Measurements from ENCODE around the gene UTP25. TPM values are rescaled to one million over a fixed set of nuclear protein-coding genes. Genes with fewer than 3 reads are reported as not detected.

Gene UTP25
- total and polyA plus RNA-seq, 2 experiments from 2014 or later = 3.6 to 8.9 TPM

- no peak for TF ChIP-seq REST (IDR thresholded peaks at IDR 0.05; ENCODE audit: unreplicated experiment)
- TF ChIP-seq EZH2phosphoT487 (IDR thresholded peaks at IDR 0.05; ENCODE audit: unreplicated experiment) = no peak
- no peak for TF ChIP-seq CREB1 (CRISPR knock-in tag; IDR thresholded peaks at IDR 0.05; ENCODE audit: low read depth)
- no peak for TF ChIP-seq ZNF331 (CRISPR knock-in tag; IDR thresholded peaks at IDR 0.05; ENCODE audit: low read depth)
These were observed 17.6 kb downstream of the UTP25 start (continued) for GRCh38 chr1:209845408-209845725.

DNA sequence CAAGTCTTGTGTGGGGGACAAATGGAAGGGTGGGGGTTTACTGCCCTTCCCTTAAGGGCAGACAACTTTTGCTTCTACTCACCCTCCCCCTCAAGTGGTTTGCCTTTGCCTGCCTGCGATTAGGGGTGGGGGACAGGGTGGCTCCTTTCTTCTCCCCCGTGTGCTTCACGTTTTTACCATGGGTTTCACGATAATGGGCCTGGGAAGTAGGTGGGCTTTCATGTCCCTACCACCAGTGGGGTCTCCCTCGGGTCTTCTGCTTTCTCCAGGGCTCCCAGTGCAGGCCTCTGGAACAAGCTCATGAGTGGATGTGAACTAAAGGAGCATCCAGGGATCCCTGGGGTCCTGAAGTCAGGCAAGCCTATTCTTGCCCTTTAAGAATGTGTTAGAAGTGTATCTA, 21.6 kb downstream of the UTP25 start:
- no peaks in the 10 kb centered on the region for H3F3A ChIP-seq (replicated peaks; ENCODE audit: low read depth)
- Mint-ChIP-seq H3K4me1 (no peaks in the 10 kb centered on the region), H3K9me3 (no peaks in the 10 kb centered on the region), H3K27ac (no peak overlapping the region; the same call in 1 of the 2 replicates), H3K36me3 (ENCODE audit: low read depth) (peaks cover 37% of the 10 kb centered on the region; the same call in 2 of the 3 replicates), H3K4me3 (no peak overlapping the region), H3K27me3 (ENCODE audit: insufficient read depth, low read depth, poor library complexity) (no peaks in the 10 kb centered on the region)
- H3K79me2 ChIP-seq (replicated peaks; ENCODE audit: insufficient read depth) = no peaks in the 10 kb centered on the region
- ATAC-seq (no peak), DNase-seq (ENCODE audit: low spot score) (no peak)
- no peak overlapping the region for H3K27ac ChIP-seq (ENCODE audit: low read depth)
- H3K4me3 ChIP-seq = no peak overlapping the region
- H3K9me2 ChIP-seq (ENCODE audit: insufficient read depth) = no peaks in the 10 kb centered on the region
- no peak overlapping the region for H2AFZ ChIP-seq
- H3K36me3 ChIP-seq (ENCODE audit: insufficient read depth) = peaks cover 17% of the 10 kb centered on the region; the same call in 1 of the 2 replicates
- no peak overlapping the region for H3K4me2 ChIP-seq
- peaks cover 5% of the 10 kb centered on the region; the same call in 1 of the 2 replicates for H4K20me1 ChIP-seq (replicated peaks; ENCODE audit: insufficient read depth)
- no peaks in the 10 kb centered on the region for H3K27me3 ChIP-seq (ENCODE audit: insufficient read depth)
- no peaks in the 10 kb centered on the region for H3K4me1 ChIP-seq (ENCODE audit: insufficient read depth)
- TF ChIP-seq, protein P1, sequence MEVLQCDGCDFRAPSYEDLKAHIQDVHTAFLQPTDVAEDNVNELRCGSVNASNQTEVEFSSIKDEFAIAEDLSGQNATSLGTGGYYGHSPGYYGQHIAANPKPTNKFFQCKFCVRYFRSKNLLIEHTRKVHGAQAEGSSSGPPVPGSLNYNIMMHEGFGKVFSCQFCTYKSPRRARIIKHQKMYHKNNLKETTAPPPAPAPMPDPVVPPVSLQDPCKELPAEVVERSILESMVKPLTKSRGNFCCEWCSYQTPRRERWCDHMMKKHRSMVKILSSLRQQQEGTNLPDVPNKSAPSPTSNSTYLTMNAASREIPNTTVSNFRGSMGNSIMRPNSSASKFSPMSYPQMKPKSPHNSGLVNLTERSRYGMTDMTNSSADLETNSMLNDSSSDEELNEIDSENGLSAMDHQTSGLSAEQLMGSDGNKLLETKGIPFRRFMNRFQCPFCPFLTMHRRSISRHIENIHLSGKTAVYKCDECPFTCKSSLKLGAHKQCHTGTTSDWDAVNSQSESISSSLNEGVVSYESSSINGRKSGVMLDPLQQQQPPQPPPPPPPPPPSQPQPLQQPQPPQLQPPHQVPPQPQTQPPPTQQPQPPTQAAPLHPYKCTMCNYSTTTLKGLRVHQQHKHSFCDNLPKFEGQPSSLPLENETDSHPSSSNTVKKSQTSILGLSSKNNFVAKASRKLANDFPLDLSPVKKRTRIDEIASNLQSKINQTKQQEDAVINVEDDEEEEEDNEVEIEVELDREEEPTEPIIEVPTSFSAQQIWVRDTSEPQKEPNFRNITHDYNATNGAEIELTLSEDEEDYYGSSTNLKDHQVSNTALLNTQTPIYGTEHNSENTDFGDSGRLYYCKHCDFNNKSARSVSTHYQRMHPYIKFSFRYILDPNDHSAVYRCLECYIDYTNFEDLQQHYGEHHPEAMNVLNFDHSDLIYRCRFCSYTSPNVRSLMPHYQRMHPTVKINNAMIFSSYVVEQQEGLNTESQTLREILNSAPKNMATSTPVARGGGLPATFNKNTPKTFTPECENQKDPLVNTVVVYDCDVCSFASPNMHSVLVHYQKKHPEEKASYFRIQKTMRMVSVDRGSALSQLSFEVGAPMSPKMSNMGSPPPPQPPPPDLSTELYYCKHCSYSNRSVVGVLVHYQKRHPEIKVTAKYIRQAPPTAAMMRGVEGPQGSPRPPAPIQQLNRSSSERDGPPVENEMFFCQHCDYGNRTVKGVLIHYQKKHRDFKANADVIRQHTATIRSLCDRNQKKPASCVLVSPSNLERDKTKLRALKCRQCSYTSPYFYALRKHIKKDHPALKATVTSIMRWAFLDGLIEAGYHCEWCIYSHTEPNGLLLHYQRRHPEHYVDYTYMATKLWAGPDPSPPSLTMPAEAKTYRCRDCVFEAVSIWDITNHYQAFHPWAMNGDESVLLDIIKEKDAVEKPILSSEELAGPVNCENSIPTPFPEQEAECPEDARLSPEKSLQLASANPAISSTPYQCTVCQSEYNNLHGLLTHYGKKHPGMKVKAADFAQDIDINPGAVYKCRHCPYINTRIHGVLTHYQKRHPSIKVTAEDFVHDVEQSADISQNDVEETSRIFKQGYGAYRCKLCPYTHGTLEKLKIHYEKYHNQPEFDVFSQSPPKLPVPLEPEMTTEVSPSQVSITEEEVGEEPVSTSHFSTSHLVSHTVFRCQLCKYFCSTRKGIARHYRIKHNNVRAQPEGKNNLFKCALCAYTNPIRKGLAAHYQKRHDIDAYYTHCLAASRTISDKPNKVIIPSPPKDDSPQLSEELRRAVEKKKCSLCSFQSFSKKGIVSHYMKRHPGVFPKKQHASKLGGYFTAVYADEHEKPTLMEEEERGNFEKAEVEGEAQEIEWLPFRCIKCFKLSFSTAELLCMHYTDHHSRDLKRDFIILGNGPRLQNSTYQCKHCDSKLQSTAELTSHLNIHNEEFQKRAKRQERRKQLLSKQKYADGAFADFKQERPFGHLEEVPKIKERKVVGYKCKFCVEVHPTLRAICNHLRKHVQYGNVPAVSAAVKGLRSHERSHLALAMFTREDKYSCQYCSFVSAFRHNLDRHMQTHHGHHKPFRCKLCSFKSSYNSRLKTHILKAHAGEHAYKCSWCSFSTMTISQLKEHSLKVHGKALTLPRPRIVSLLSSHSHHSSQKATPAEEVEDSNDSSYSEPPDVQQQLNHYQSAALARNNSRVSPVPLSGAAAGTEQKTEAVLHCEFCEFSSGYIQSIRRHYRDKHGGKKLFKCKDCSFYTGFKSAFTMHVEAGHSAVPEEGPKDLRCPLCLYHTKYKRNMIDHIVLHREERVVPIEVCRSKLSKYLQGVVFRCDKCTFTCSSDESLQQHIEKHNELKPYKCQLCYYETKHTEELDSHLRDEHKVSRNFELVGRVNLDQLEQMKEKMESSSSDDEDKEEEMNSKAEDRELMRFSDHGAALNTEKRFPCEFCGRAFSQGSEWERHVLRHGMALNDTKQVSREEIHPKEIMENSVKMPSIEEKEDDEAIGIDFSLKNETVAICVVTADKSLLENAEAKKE (CRISPR knock-in tag; IDR thresholded peaks at IDR 0.05) = no peak
- TF ChIP-seq STAT1 (IDR thresholded peaks at IDR 0.05; ENCODE audit: unreplicated experiment) (no peak), ZNF331 (CRISPR knock-in tag; IDR thresholded peaks at IDR 0.05; ENCODE audit: low read depth) (no peak), EZH2phosphoT487 (IDR thresholded peaks at IDR 0.05; ENCODE audit: unreplicated experiment) (no peak), EZH2 (IDR thresholded peaks at IDR 0.05; ENCODE audit: low read depth, unreplicated experiment) (no peak), JUNB (IDR thresholded peaks at IDR 0.05; ENCODE audit: unreplicated experiment) (no peak), POLR2AphosphoS5 (IDR thresholded peaks at IDR 0.05; ENCODE audit: low read depth) (no peak), ZNF114 (CRISPR knock-in tag; IDR thresholded peaks at IDR 0.05) (no peak), CTCF (conservative IDR thresholded peaks at IDR 0.05; ENCODE audit: low read depth in 2 of 2) (no peak), NANOG (IDR thresholded peaks at IDR 0.05; ENCODE audit: borderline replicate concordance) (no peak)
- TF ChIP-seq, protein P2, sequence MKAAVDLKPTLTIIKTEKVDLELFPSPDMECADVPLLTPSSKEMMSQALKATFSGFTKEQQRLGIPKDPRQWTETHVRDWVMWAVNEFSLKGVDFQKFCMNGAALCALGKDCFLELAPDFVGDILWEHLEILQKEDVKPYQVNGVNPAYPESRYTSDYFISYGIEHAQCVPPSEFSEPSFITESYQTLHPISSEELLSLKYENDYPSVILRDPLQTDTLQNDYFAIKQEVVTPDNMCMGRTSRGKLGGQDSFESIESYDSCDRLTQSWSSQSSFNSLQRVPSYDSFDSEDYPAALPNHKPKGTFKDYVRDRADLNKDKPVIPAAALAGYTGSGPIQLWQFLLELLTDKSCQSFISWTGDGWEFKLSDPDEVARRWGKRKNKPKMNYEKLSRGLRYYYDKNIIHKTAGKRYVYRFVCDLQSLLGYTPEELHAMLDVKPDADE (IDR thresholded peaks at IDR 0.05) = no peak
